Hepatic stellate cell (primary cell): Measurements from ENCODE around the gene CIBAR2.
A peak's percentile ranks its signal among the peaks of the same experiment; 100 is the strongest.
"Not testable (repeated sequence)": the region's sequence is repeated elsewhere in the genome, so short reads cannot be mapped to it uniquely, and the experiment has no call there.

ENCODE experiments used
- DNase-seq: peaks from one replicate; pipeline ENCODE4 v3.0.0; 2011; ENCODE audit warnings: low spot score

Gene CIBAR2

GRCh38 chr16:85128079-85128837 is 16.0 kb upstream of the CIBAR2 start:
- no peak for DNase-seq

- DNase-seq: no peak
Observed at GRCh38 chr16:85127379-85127723, 15.1 kb upstream of the CIBAR2 start.

- DNase-seq: peak; percentile 70
Observed at GRCh38 chr16:85126705-85127378, 14.6 kb upstream of the CIBAR2 start.

GRCh38 chr16:85126394-85126704 is 14.1 kb upstream of the CIBAR2 start:
- no peak for DNase-seq

GRCh38 chr16:85125570-85126393 is 13.5 kb upstream of the CIBAR2 start:
- no peak for DNase-seq

- no peak for DNase-seq
Observed at GRCh38 chr16:85124636-85125346, 12.5 kb upstream of the CIBAR2 start.

GRCh38 chr16:85123891-85124635 is 11.8 kb upstream of the CIBAR2 start:
- peak; percentile 65 for DNase-seq

GRCh38 chr16:85123441-85123840 is 11.2 kb upstream of the CIBAR2 start:
- not testable (repeated sequence) for DNase-seq

GRCh38 chr16:85120006-85120340 is 7.7 kb upstream of the CIBAR2 start:
- DNase-seq: no peak

GRCh38 chr16:85117418-85117817 is 5.1 kb upstream of the CIBAR2 start:
- no peak for DNase-seq

GRCh38 chr16:85114909-85115567 is 2.8 kb upstream of the CIBAR2 start:
- peak; percentile 92 for DNase-seq

GRCh38 chr16:85113913-85114312 is 1.6 kb upstream of the CIBAR2 start:
- no peak for DNase-seq

- DNase-seq: no peak
Observed at GRCh38 chr16:85113168-85113733, 979 bp upstream of the CIBAR2 start.

- DNase-seq: no peak
Observed at GRCh38 chr16:85111184-85111583, 1.1 kb downstream of the CIBAR2 start.

GRCh38 chr16:85110105-85110504 is 2.2 kb downstream of the CIBAR2 start:
- DNase-seq: no peak

GRCh38 chr16:85107532-85107931 is 4.7 kb downstream of the CIBAR2 start:
- DNase-seq: no peak

GRCh38 chr16:85107083-85107482 is 5.2 kb downstream of the CIBAR2 start:
- DNase-seq: no peak

- DNase-seq: no peak
Observed at GRCh38 chr16:85105475-85105874, 6.8 kb downstream of the CIBAR2 start.

GRCh38 chr16:85104821-85105391 is 7.4 kb downstream of the CIBAR2 start:
- no peak for DNase-seq

GRCh38 chr16:85104147-85104546 is 8.1 kb downstream of the CIBAR2 start:
- DNase-seq: no peak
